ENCODE data around the gene OGFOD2.
"Not testable (repeated sequence)": the region's sequence is repeated elsewhere in the genome, so short reads cannot be mapped to it uniquely, and the experiment has no call there.

Gene OGFOD2

GRCh38 chr12:122974892-122975789, at the start of gene OGFOD2:
Gene OGFOD2, plus strand, starts transcription at chr12:122975244. Its CDS starts 8 bp downstream, at chr12:122975252.
- DNase-seq = peak; percentile 96

GRCh38 chr12:122927756-122928403, 47.2 kb upstream of the OGFOD2 start:
- DNase-seq = no peak

DNA sequence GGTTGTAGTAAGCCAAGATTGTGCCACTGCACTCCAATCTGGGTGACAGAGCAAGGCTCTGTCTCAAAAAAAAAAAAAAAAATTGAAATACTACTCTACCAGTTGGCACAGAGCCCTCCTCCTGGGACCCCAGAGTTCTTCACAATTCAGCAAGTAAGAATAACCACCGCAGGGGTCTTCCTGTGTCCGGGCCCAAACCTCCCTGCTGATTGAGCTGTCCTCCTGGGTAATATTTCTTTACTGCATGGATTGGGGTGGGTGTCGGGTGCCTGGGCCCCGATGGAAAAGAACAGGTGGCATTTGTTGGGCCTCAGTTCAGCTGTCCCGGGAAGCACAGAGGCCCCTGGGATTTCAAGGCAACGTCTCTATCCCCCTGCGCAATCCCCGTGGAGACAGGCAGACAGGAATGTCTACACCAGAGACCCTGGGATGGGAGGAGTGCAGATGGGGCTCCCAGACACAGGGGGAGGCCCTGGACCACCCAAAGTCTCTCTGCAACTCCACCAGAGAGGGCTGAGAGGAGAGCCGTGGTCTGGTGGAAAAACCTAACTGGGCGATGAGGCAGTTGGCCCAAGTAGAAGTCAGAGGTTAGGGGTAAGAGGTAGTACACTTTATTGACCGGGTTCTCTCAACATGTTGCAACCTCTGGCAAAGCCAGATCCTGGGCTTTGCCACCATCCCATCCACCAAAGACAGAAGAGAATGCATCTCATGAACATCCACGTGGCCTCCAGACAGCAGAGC, 46.5 kb upstream of the OGFOD2 start:
- no peak for DNase-seq

DNA sequence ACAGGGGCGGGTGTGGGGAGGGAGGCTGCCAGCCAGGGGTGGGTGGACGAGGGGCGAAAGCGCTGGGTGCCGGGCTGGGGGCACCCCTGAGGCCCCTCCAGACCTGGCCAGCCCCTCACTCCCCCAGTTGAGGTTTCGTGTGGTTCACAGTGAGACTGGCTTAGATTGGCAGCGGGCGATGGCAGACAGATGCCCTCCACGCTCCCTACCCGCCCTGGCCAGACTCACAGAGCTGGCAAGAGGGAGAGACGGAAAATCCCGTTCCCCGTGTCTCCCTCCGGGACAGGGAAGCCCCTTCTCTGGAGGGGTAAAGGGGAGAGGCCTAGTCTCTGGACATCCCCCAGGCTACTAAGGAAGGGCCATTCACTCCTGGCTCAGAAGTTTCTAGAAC, 45.9 kb upstream of the OGFOD2 start:
- no peak for DNase-seq

GRCh38 chr12:122929812-122930211, 45.2 kb upstream of the OGFOD2 start:
- DNase-seq = no peak

GRCh38 chr12:122932207-122932606, 42.8 kb upstream of the OGFOD2 start:
- no peak for DNase-seq

- no peak for DNase-seq
Observed at GRCh38 chr12:122934722-122935121, 40.3 kb upstream of the OGFOD2 start.

DNA sequence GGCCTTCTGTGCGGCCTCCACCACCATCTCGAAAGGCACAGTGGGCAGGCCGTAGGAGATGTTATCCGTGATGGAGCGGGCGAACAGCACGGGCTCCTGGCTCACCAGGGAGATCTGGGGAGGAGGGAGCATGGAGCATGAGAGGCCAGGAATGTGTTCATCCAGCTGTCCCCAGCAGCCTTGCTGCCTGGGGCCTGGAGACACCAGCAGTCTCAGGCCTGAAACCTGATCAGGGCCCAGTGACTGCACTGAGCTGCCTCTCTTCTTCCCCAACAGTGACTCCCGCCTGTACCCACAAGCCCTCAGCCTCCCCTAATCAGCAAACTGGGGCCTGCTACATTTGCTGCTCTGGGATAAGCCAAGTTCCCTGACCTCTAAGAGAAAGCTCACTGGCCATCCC, 39.7 kb upstream of the OGFOD2 start:
- DNase-seq = peak; percentile 78

DNA sequence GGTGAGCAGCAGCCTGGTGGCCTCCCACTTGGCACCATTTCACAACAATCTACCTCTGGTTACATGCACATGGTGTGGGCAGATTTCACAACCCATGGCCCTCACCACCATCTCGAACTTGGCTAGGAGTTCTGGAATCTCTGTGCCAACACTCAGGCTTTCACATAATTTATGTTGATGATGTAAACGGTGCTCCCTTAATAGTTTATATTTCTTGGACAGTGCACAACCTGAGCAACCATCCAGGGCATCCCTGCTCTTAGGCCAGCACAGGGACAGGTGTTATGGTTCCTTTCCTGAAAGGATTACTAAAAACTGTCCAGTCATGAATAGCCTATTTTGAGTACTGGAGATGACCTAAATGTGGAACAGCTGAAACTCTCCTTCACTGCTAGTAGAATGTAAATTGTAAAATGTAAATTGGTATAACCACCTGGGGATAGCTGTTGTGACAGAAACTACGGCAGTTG, 37.4 kb upstream of the OGFOD2 start:
- no peak for DNase-seq

DNA sequence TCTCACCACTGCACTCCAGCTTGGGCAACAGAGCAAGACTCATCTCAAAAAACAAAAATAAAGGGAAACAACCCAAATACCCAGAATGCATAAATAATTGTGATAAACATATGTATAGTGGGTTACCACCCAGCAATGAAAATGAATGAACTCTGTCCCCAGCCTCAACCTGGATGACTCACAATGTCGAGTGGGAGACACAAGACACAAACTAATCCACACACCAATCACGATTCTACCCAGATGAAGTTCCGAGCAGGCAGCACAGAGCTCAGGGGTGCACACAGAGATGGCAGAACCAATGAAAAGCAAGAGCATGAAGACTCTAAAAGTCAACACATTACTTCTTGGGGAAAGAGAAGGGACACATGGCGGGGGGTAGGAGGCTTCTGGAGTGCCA, 35.9 kb upstream of the OGFOD2 start:
- DNase-seq = no peak

GRCh38 chr12:122941351-122941750, 33.7 kb upstream of the OGFOD2 start:
- not testable (repeated sequence) for DNase-seq

GRCh38 chr12:122942637-122943036, 32.4 kb upstream of the OGFOD2 start:
- no peak for DNase-seq

DNA sequence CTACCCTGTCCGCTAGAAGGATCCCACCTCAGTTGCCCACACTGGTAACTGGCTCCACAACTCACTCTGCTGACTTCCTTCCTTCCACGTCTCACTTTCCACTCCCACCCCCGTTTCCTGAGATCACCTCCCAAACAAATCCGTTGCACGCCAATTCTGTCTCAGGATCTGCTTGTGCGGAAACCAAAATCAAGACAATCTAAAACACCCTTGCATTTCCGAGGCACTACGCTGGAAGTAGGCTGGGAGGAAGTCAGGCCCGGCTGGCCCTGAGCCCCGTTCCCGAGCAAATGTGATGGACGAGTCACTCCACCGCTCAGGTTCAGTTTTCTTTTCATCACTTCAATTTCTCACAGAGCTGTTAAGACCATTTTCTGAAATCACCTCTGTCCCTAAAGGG, 31.8 kb upstream of the OGFOD2 start:
- no peak for DNase-seq

DNA sequence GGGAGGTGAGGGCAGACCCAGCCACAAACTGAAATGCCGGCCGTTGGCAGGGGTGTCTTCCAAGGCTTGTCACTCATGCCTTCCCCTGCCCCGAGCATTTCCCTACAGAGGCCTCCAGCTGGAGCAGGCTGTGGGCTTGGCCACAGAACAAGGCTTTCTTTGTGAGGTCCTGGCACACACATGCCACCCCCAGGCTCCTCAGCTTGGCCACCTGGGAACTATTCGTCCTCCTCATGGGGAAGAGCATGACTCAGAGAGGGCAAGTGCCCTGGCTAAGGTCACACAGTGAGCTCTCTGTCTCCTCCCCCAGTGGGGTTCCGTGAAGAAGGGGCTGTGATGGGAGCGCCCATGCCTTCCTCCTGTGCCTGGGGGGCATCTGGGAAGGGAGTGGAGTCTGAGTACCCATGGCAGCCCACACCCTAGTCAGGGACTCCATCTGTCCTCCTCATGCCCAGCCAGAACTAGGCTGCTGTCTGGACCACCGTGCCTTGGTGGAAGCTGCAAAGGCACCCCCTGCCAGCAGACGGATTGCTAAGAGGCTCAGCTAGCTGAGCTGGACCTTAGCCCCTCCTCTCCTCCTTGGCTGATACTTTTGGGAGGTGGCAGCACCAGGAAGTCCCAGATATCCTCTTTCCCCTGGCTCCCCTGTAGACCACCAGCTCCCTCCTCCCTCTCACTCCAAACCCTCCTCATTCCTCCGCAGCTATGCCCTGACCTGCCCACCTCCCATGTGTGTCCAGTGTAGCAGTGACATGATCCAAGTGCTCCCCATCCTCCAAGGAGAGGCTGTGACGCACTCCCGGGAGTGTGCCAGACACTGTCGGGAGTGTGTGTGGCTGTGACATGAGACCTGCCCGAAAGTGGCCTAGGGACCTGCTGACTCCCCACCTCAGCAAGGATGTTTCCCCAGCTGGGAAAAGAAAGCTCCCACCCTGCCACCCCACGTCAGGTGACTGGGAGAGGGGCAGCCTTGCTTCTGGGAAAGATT, 30.1 kb upstream of the OGFOD2 start:
- peak; percentile 94 for DNase-seq

GRCh38 chr12:122946690-122947341, 28.2 kb upstream of the OGFOD2 start:
- peak; percentile 100 for DNase-seq

- DNase-seq = no peak
Observed at GRCh38 chr12:122947352-122947792, 27.7 kb upstream of the OGFOD2 start.

GRCh38 chr12:122948605-122949004, 26.4 kb upstream of the OGFOD2 start:
- no peak for DNase-seq

GRCh38 chr12:122949405-122949804, 25.6 kb upstream of the OGFOD2 start:
- no peak for DNase-seq

GRCh38 chr12:122949816-122950675, 25.0 kb upstream of the OGFOD2 start:
- no peak for DNase-seq

GRCh38 chr12:122951406-122951805, 23.6 kb upstream of the OGFOD2 start:
- peak; percentile 91 for DNase-seq
